HepG2 (cell line): ENCODE data around the gene TRMT10C. TPM values are rescaled to one million over a fixed set of nuclear protein-coding genes. Genes with fewer than 3 reads are reported as not detected.
A peak's percentile ranks its signal among the peaks of the same experiment; 100 is the strongest.

Experiments used
- ATF7-NPFF ChIP-seq: sonication (generic); formaldehyde crosslinking; IDR thresholded peaks from 2 replicates; pipeline ENCODE4 v1.8.1; 2023; ENCODE audit warnings: mild to moderate bottlenecking, low read depth, missing genetic modification reagents, moderate library complexity
- BCL6 ChIP-seq: IDR thresholded peaks from 2 replicates; pipeline ENCODE4 v1.6.1; 2016; ENCODE audit warnings: missing genetic modification reagents, missing compliant biosample characterization
- BRCA1 ChIP-seq: sonication (generic); formaldehyde crosslinking; IDR thresholded peaks from 2 replicates; pipeline ENCODE4 v1.4.0; 2020; ENCODE audit warnings: missing genetic modification reagents
- CEBPG ChIP-seq: IDR thresholded peaks from 2 replicates; pipeline ENCODE4 v1.6.1; 2016
- FOXA1 ChIP-seq, 2 experiments: fragments of 450-650 bp in 1 of 2; sonication (generic) in 1 of 2; formaldehyde crosslinking in 1 of 2; IDR thresholded peaks; 2 replicates each; pipeline versions ENCODE4 v1.4.0 to v1.6.1; 2016 to 2020; ENCODE audit warnings: missing genetic modification reagents in 1 of 2
- IKZF4 ChIP-seq: sonication (generic); formaldehyde crosslinking; IDR thresholded peaks from 2 replicates; pipeline ENCODE4 v1.5.1; 2020; ENCODE audit warnings: borderline replicate concordance, mild to moderate bottlenecking, low read depth, missing genetic modification reagents; ENCODE audit errors: not compliant biosample characterization
- SNRNP70 ChIP-seq: fragments of 200-400 bp; formaldehyde crosslinking; IDR thresholded peaks from 2 replicates; pipeline ENCODE4 v1.6.1; 2017; ENCODE audit warnings: mild to moderate bottlenecking, low read depth, low read length, moderate library complexity
- SRSF1 ChIP-seq: fragments of 200-400 bp; formaldehyde crosslinking; optimal IDR thresholded peaks from 2 replicates; pipeline ENCODE3; 2017; ENCODE audit warnings: mild to moderate bottlenecking, low read depth, low read length, moderate library complexity
- SRY ChIP-seq: sonication (generic); formaldehyde crosslinking; IDR thresholded peaks from 2 replicates; pipeline ENCODE4 v1.8.0; 2022; ENCODE audit warnings: mild to moderate bottlenecking, missing genetic modification reagents
- TAF15 ChIP-seq: fragments of 200-400 bp; formaldehyde crosslinking; IDR thresholded peaks from one replicate; pipeline ENCODE4 v1.6.1; 2018; ENCODE audit warnings: mild to moderate bottlenecking, low read depth, low read length; ENCODE audit not compliant: poor library complexity, severe bottlenecking
- TARDBP ChIP-seq: sonication (generic); formaldehyde crosslinking; IDR thresholded peaks from 2 replicates; pipeline ENCODE4 v1.8.0; 2022; ENCODE audit warnings: mild to moderate bottlenecking, missing genetic modification reagents
- ZFP41 ChIP-seq: sonication (generic); formaldehyde crosslinking; IDR thresholded peaks from 2 replicates; pipeline ENCODE4 v1.4.0; 2020; ENCODE audit warnings: mild to moderate bottlenecking, missing genetic modification reagents, borderline replicate concordance
- ZNF12 ChIP-seq: sonication (generic); formaldehyde crosslinking; IDR thresholded peaks from 2 replicates; pipeline ENCODE4 v1.5.0; 2020; ENCODE audit warnings: missing genetic modification reagents
- ZNF207 ChIP-seq: fragments of 450-650 bp; IDR thresholded peaks from 2 replicates; pipeline ENCODE4 v1.6.1; 2016; ENCODE audit warnings: antibody characterized with exemption, borderline replicate concordance
- ZNF629 ChIP-seq: sonication (generic); formaldehyde crosslinking; conservative IDR thresholded peaks from 2 replicates; pipeline ENCODE4 v1.5.0; 2020; ENCODE audit warnings: missing genetic modification reagents
- ZNF672 ChIP-seq: sonication (generic); formaldehyde crosslinking; IDR thresholded peaks from 2 replicates; pipeline ENCODE4 v1.8.1; 2022; ENCODE audit warnings: missing genetic modification reagents
- ZNF703 ChIP-seq: sonication (generic); formaldehyde crosslinking; IDR thresholded peaks from 2 replicates; pipeline ENCODE4 v1.5.1; 2020; ENCODE audit warnings: missing genetic modification reagents, mild to moderate bottlenecking, moderate library complexity, borderline replicate concordance
- ZNF878 ChIP-seq: sonication (generic); formaldehyde crosslinking; IDR thresholded peaks from 2 replicates; pipeline ENCODE4 v1.8.1; 2023; ENCODE audit warnings: mild to moderate bottlenecking, missing genetic modification reagents, moderate library complexity
- ZSCAN30 ChIP-seq: sonication (generic); formaldehyde crosslinking; IDR thresholded peaks from 2 replicates; pipeline ENCODE4 v1.5.0; 2020; ENCODE audit warnings: mild to moderate bottlenecking, missing genetic modification reagents
- polyA plus RNA-seq, 8 experiments: library from polyadenylated mRNA; depleted of rRNA in 3 of 8; stranded (reverse) in 7 of 8; unstranded in 1 of 8; fragments of >200 nt; fragmentation: Illumina TruSeq in 4 of 8; extraction: Trizol in 4 of 8; gene quantifications; 2 replicates each; pipeline versions ENCODE4 v1.2.1 to v1.2.3, GENCODE V29; 2011 to 2016; ENCODE audit warnings: low read depth in 4 of 8, missing spikeins in 1 of 8, mixed read lengths in 1 of 8; ENCODE audit not compliant: insufficient read depth in 1 of 8
- total RNA-seq, 5 experiments: library from RNA; depleted of rRNA; stranded (reverse); fragments of >200 nt; fragmentation: Illumina TruSeq; extraction: Trizol; gene quantifications; 2 replicates each; pipeline ENCODE4 v1.2.3, GENCODE V29; 2016; ENCODE audit warnings: low read depth in 1 of 5
- TF ChIP-seq, protein P1 (sequence below): sonication (generic); formaldehyde crosslinking; IDR thresholded peaks from 2 replicates; pipeline ENCODE4 v1.4.0; 2020; ENCODE audit warnings: low read depth, missing genetic modification reagents
- TF ChIP-seq, protein P2 (sequence below): sonication (generic); formaldehyde crosslinking; IDR thresholded peaks from 2 replicates; pipeline ENCODE4 v1.5.1; 2020; ENCODE audit warnings: missing genetic modification reagents, mild to moderate bottlenecking, borderline replicate concordance
- TF ChIP-seq, protein P3 (sequence below): sonication (generic); formaldehyde crosslinking; IDR thresholded peaks from 2 replicates; pipeline ENCODE4 v1.4.0; 2020; ENCODE audit warnings: missing genetic modification reagents, mild to moderate bottlenecking, borderline replicate concordance

TRMT10C gene
- total and polyA plus RNA-seq, 2 of the 13 experiments (the other 11 are each of a cell fraction or from before 2014, with no cell fraction given), result 10.8 to 39.2 TPM

DNA sequence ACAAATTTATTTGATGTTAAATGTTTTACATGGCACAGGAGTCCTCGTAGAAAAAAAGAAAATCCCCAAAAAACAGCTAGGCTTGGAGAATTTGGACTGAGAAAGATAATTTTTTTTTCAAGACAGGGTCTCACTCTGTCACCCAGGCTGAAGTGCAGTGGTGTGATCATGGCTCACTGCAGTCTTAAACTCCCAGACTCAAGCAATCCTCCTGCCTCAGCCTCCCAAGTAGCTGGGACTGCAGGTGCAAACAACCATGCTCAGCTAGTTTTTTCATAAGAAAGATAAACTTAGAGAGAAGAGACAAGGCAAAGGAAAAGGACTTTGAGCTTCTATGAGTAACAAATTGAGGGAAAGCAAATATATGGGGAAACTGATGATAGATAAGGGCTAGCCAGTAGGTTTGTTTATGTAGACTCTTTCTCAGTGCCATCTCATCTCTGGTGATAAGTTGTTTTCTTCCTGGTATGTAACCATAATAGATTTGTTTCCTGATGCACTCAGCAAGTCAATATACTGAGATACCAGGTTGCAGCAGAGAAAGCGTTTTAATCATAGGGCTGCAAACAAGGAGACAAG lies 13.1 kb upstream of the TRMT10C start (continued):
- TF ChIP-seq, protein P1, sequence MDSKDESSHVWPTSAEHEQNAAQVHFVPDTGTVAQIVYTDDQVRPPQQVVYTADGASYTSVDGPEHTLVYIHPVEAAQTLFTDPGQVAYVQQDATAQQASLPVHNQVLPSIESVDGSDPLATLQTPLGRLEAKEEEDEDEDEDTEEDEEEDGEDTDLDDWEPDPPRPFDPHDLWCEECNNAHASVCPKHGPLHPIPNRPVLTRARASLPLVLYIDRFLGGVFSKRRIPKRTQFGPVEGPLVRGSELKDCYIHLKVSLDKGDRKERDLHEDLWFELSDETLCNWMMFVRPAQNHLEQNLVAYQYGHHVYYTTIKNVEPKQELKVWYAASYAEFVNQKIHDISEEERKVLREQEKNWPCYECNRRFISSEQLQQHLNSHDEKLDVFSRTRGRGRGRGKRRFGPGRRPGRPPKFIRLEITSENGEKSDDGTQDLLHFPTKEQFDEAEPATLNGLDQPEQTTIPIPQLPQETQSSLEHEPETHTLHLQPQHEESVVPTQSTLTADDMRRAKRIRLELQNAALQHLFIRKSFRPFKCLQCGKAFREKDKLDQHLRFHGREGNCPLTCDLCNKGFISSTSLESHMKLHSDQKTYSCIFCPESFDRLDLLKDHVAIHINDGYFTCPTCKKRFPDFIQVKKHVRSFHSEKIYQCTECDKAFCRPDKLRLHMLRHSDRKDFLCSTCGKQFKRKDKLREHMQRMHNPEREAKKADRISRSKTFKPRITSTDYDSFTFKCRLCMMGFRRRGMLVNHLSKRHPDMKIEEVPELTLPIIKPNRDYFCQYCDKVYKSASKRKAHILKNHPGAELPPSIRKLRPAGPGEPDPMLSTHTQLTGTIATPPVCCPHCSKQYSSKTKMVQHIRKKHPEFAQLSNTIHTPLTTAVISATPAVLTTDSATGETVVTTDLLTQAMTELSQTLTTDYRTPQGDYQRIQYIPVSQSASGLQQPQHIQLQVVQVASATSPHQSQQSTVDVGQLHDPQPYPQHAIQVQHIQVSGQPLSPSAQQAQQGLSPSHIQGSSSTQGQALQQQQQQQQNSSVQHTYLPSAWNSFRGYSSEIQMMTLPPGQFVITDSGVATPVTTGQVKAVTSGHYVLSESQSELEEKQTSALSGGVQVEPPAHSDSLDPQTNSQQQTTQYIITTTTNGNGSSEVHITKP (CRISPR knock-in tag), result no peak
- TF ChIP-seq BRCA1 (CRISPR knock-in tag) (no peak), BCL6 (CRISPR knock-in tag) (peak; percentile 82), ZNF207 (no peak), ZNF878 (CRISPR knock-in tag) (no peak), SRY (no peak), IKZF4 (no peak), SNRNP70 (no peak), ATF7-NPFF (CRISPR knock-in tag) (no peak), ZNF629 (CRISPR knock-in tag) (0 out of 2 replicates have a peak, but pooled peaks have one; percentile 10), TARDBP (CRISPR knock-in tag) (no peak), TAF15 (no peak), ZSCAN30 (CRISPR knock-in tag) (no peak), ZNF672 (no peak), ZNF703 (no peak), FOXA1 (IDR thresholded peaks at IDR 0.05) (no peak), FOXA1 (CRISPR knock-in tag; IDR thresholded peaks at IDR 0.05) (peak; percentile 62; the same call in 1 of the 2 replicates), CEBPG (CRISPR knock-in tag) (peak; percentile 44), SRSF1 (no peak), ZFP41 (CRISPR knock-in tag) (no peak), ZNF12 (CRISPR knock-in tag) (no peak)
- TF ChIP-seq, protein P2, sequence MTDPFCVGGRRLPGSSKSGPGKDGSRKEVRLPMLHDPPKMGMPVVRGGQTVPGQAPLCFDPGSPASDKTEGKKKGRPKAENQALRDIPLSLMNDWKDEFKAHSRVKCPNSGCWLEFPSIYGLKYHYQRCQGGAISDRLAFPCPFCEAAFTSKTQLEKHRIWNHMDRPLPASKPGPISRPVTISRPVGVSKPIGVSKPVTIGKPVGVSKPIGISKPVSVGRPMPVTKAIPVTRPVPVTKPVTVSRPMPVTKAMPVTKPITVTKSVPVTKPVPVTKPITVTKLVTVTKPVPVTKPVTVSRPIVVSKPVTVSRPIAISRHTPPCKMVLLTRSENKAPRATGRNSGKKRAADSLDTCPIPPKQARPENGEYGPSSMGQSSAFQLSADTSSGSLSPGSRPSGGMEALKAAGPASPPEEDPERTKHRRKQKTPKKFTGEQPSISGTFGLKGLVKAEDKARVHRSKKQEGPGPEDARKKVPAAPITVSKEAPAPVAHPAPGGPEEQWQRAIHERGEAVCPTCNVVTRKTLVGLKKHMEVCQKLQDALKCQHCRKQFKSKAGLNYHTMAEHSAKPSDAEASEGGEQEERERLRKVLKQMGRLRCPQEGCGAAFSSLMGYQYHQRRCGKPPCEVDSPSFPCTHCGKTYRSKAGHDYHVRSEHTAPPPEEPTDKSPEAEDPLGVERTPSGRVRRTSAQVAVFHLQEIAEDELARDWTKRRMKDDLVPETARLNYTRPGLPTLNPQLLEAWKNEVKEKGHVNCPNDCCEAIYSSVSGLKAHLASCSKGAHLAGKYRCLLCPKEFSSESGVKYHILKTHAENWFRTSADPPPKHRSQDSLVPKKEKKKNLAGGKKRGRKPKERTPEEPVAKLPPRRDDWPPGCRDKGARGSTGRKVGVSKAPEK, result no peak
- TF ChIP-seq, protein P3, sequence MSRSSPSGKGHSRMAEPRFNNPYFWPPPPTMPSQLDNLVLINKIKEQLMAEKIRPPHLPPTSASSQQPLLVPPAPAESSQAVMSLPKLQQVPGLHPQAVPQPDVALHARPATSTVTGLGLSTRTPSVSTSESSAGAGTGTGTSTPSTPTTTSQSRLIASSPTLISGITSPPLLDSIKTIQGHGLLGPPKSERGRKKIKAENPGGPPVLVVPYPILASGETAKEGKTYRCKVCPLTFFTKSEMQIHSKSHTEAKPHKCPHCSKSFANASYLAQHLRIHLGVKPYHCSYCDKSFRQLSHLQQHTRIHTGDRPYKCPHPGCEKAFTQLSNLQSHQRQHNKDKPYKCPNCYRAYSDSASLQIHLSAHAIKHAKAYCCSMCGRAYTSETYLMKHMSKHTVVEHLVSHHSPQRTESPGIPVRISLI (CRISPR knock-in tag), result peak; percentile 85
